Right lobe of liver (tissue), 6 donors: ENCODE data around the gene GDF2. TPM values are rescaled to one million over a fixed set of nuclear protein-coding genes. Genes with fewer than 3 reads are reported as not detected.
A peak's percentile ranks its signal among the peaks of the same experiment; 100 is the strongest.

ENCODE experiments used
- ATAC-seq, 4 donors: fragments of 200-7000 bp; cut with Tn5 transposase; one replicate each; pipeline ENCODE4 v1.9.1; 2020; ENCODE audit warnings: mild to moderate bottlenecking in 4 of 4, moderate library complexity in 4 of 4
- DNase-seq, 3 donors: peaks; one replicate each; pipeline ENCODE4 v3.0.0-alpha.2; 2020
- H3K27ac ChIP-seq, 3 donors: fragments of 200-600 bp; one replicate each; pipeline ENCODE4 v1.8.0; 2022
- H3K27me3 ChIP-seq, 2 donors: fragments of 200-600 bp; one replicate each; pipeline ENCODE4 v1.8.0; 2022
- H3K36me3 ChIP-seq, 4 donors: fragments of 200-600 bp; sonication (generic) in 1 of 4; one replicate each; pipeline versions ENCODE4 v1.5.1 to v1.8.0; 2017 to 2022; ENCODE audit warnings: control low read depth in 1 of 4
- H3K4me1 ChIP-seq, 4 donors: fragments of 200-600 bp; sonication (generic) in 1 of 4; one replicate each; pipeline versions ENCODE4 v1.5.1 to v1.8.0; 2017 to 2022; ENCODE audit warnings: control low read depth in 1 of 4
- H3K4me3 ChIP-seq, 3 donors: fragments of 200-600 bp; one replicate each; pipeline ENCODE4 v1.8.0; 2022
- H3K9me3 ChIP-seq, 4 donors: fragments of 200-600 bp; sonication (generic) in 1 of 4; one replicate each; pipeline versions ENCODE4 v1.5.1 to v1.8.0; 2017 to 2022; ENCODE audit warnings: control low read depth in 1 of 4
- CTCF ChIP-seq, 4 donors: fragments of 200-600 bp in 3 of 4; fragments of 450-650 bp in 1 of 4; IDR thresholded peaks; one replicate each; pipeline versions ENCODE4 v1.5.1 to v1.8.0; 2016 to 2022; ENCODE audit warnings: antibody characterized with exemption in 4 of 4, mild to moderate bottlenecking in 2 of 4
- POLR2A ChIP-seq: fragments of 450-650 bp; IDR thresholded peaks from one replicate; pipeline ENCODE4 v1.6.1; 2017; ENCODE audit warnings: antibody characterized with exemption, mild to moderate bottlenecking
- WGBS: methylation state at CpG from one replicate; pipeline ENCODE4 v1.1.6; 2018; ENCODE audit warnings: low coverage, low lambda C conversion rate; ENCODE audit not compliant: insufficient coverage; ENCODE audit errors: missing lambda C conversion rate; 5-methylcytosine and 5-hydroxymethylcytosine counted together
- intact Hi-C, 2 donors: fragments of 100-400 bp; cut with DNase I; formaldehyde crosslinking; loops; one replicate each; pipeline versions ENCODE4 v1.11.2 to v1.14.1; 2022
- total RNA-seq, 6 experiments: library from RNA; depleted of rRNA in 2 of 6; stranded (reverse); fragments of >200 nt in 2 of 6; fragmentation: NEBNext Ultra II Directional in 3 of 6; extraction: Animal tissue kit (Norgen Biotek cat#: 25700) in 3 of 6; gene quantifications; one replicate each; pipeline versions ENCODE4 v1.1.0 to v1.2.4, GENCODE V29; 2016 to 2023
- donor health status: DM: no; HTN: yes; CAD: no.
- donor health status: DM: no; HTN: no; CAD: no.
- donor health status: DM: no; HTN: no; CAD: no.
- donor health status: DM: no; HTN: yes; CAD: no.
- donor health status: DM: no; HTN: yes; CAD: no.

The GDF2 gene
- total RNA-seq, 6 experiments from 2014 or later: 4.5 to 15.9 (median 9.7) TPM

GRCh38 chr10:47296156-47296894, 25.9 kb upstream of the GDF2 start:
- no peak for TF ChIP-seq POLR2A
- no peak for TF ChIP-seq CTCF (IDR thresholded peaks at IDR 0.05)
- Histone ChIP-seq H3K27ac (no peak overlapping the region), H3K36me3 (no peaks in the 10 kb centered on the region), H3K4me1 (peaks cover 0 to 11% (median 0%) of the 10 kb centered on the region in 4 donors), H3K9me3 (no peaks in the 10 kb centered on the region), H3K4me3 (no peak overlapping the region), H3K27me3 (peaks cover 0 to 7% of the 10 kb centered on the region in 2 donors)
- intact Hi-C loops: no loop called here
- ATAC-seq (peak in 1 of 4 donors; percentile 36), DNase-seq (peak in 1 of 3 donors; percentile 27)
- WGBS: 41% methylated on average over 12 of the region's 12 CpGs

GRCh38 chr10:47296941-47297340, 25.3 kb upstream of the GDF2 start:
- H3K9me3 ChIP-seq: no peaks in the 10 kb centered on the region
- ATAC-seq: no peak
- H3K4me1 ChIP-seq: peaks cover 0 to 11% (median 0%) of the 10 kb centered on the region in 4 donors
- H3K36me3 ChIP-seq: no peaks in the 10 kb centered on the region
- peaks cover 0 to 7% of the 10 kb centered on the region in 2 donors for H3K27me3 ChIP-seq
- WGBS: no CpG with 5 or more reads among the region's 1 CpG
- no peak overlapping the region for H3K4me3 ChIP-seq
- no peak overlapping the region for H3K27ac ChIP-seq
- TF ChIP-seq CTCF (IDR thresholded peaks at IDR 0.05) (no peak), POLR2A (no peak)
- intact Hi-C loops: no loop called here
- DNase-seq: no peak

- peak in 1 of 3 donors; percentile 23 for DNase-seq
- Histone ChIP-seq H3K27me3 (peaks cover 0 to 7% of the 10 kb centered on the region in 2 donors), H3K36me3 (no peaks in the 10 kb centered on the region), H3K4me3 (no peak overlapping the region), H3K27ac (no peak overlapping the region), H3K9me3 (no peaks in the 10 kb centered on the region), H3K4me1 (peaks cover 0 to 11% (median 0%) of the 10 kb centered on the region in 4 donors)
- 63% methylated on average over 8 of the region's 12 CpGs for WGBS
- TF ChIP-seq POLR2A (no peak), CTCF (IDR thresholded peaks at IDR 0.05) (no peak)
- intact Hi-C loops: no loop called here
- ATAC-seq: no peak
Observed at GRCh38 chr10:47297866-47298540, 24.3 kb upstream of the GDF2 start.

- Histone ChIP-seq H3K27me3 (peaks cover 0 to 7% of the 10 kb centered on the region in 2 donors), H3K9me3 (no peaks in the 10 kb centered on the region), H3K36me3 (no peaks in the 10 kb centered on the region), H3K4me1 (peaks cover 0 to 11% (median 0%) of the 10 kb centered on the region in 4 donors), H3K27ac (no peak overlapping the region), H3K4me3 (no peak overlapping the region)
- DNase-seq: no peak
- ATAC-seq: no peak
- WGBS: 33% methylated on average over 1 of the region's 1 CpG
- TF ChIP-seq POLR2A (no peak), CTCF (IDR thresholded peaks at IDR 0.05) (no peak)
- intact Hi-C loops: no loop called here
Observed at GRCh38 chr10:47298715-47299114, 23.5 kb upstream of the GDF2 start.
